Keratinocyte (primary cell): ENCODE measurements around the gene C20orf144. TPM values are rescaled to one million over a fixed set of nuclear protein-coding genes. Genes with fewer than 3 reads are reported as not detected.

Experiments
- DNase-seq: peaks from one replicate; pipeline ENCODE4 v3.0.0-alpha.2; 2011; ENCODE audit warnings: low read depth, missing footprints, low spot score
- FAIRE-seq: peaks from 2 replicates; lab custom pipeline; 2011; peaks lifted over from hg19 to GRCh38; lab: Jason Lieb, UNC
- H2AFZ ChIP-seq: 2 replicates; pipeline ENCODE4 v1.6.0; 2012; ENCODE audit warnings: low read length, control low read depth, inconsistent platforms; ENCODE audit not compliant: control insufficient read depth
- H3K27ac ChIP-seq: 2 replicates; pipeline ENCODE4 v1.5.1; 2011; ENCODE audit warnings: low read length; ENCODE audit not compliant: control insufficient read depth, insufficient read depth
- H3K27me3 ChIP-seq: 3 replicates; pipeline ENCODE4 v1.6.0; 2011; ENCODE audit warnings: low read length; ENCODE audit not compliant: control insufficient read depth, insufficient read depth; ENCODE audit errors: extremely low read depth
- H3K36me3 ChIP-seq, 2 experiments: 2 replicates in 1 of 2; 3 replicates in 1 of 2; pipeline ENCODE4 v1.5.1; 2011; ENCODE audit warnings: low read length in 2 of 2, mild to moderate bottlenecking in 1 of 2; ENCODE audit not compliant: control insufficient read depth in 2 of 2, insufficient read depth in 2 of 2; ENCODE audit errors: extremely low read depth in 1 of 2
- H3K4me1 ChIP-seq: 3 replicates; pipeline ENCODE4 v1.5.1; 2011; ENCODE audit warnings: low read length; ENCODE audit not compliant: control insufficient read depth, insufficient read depth; ENCODE audit errors: extremely low read depth
- H3K4me2 ChIP-seq: 3 replicates; pipeline ENCODE4 v1.6.0; 2011; ENCODE audit warnings: low read depth, low read length; ENCODE audit not compliant: control insufficient read depth, insufficient read depth; ENCODE audit errors: extremely low read depth
- H3K4me3 ChIP-seq, 3 experiments: fragments of 200-600 bp in 1 of 3; sonication (generic) in 1 of 3; 2 replicates in 2 of 3; 3 replicates in 1 of 3; pipeline ENCODE4 v1.5.1; 2011 to 2016; ENCODE audit warnings: low read length in 3 of 3, mild to moderate bottlenecking in 3 of 3, control low read depth in 2 of 3, inconsistent platforms in 1 of 3, low read depth in 1 of 3, mixed read lengths in 1 of 3, mixed run types in 1 of 3, moderate library complexity in 1 of 3; ENCODE audit not compliant: control insufficient read depth in 2 of 3, insufficient read depth in 2 of 3; ENCODE audit errors: extremely low read depth in 1 of 3
- H3K79me2 ChIP-seq: 2 replicates; pipeline ENCODE4 v1.6.0; 2012; ENCODE audit warnings: low read length; ENCODE audit not compliant: control insufficient read depth, insufficient read depth
- H3K9ac ChIP-seq: 3 replicates; pipeline ENCODE4 v1.6.0; 2011; ENCODE audit warnings: low read length; ENCODE audit not compliant: control insufficient read depth, insufficient read depth; ENCODE audit errors: extremely low read depth
- H3K9me1 ChIP-seq: 3 replicates; pipeline ENCODE4 v1.6.0; 2011; ENCODE audit warnings: low read length; ENCODE audit not compliant: control insufficient read depth, insufficient read depth; ENCODE audit errors: extremely low read depth
- H3K9me3 ChIP-seq: 2 replicates; pipeline ENCODE4 v1.5.1; 2012; ENCODE audit warnings: low read depth, low read length; ENCODE audit not compliant: control insufficient read depth
- H4K20me1 ChIP-seq: 3 replicates; pipeline ENCODE4 v1.6.0; 2011; ENCODE audit warnings: low read length; ENCODE audit not compliant: control insufficient read depth, insufficient read depth; ENCODE audit errors: extremely low read depth
- EZH2 ChIP-seq: IDR thresholded peaks from one replicate; pipeline ENCODE4 v1.6.1; 2012; ENCODE audit warnings: inconsistent platforms, mild to moderate bottlenecking, low read length, moderate library complexity
- dilution Hi-C: fragments of 300-500 bp; cut with MboI; formaldehyde crosslinking; loops from one replicate; pipeline ENCODE4 v1.7.0; 2020; ENCODE audit warnings: low sequenced_read_pairs; ENCODE audit not compliant: extremely low pct_ligation_motif_present
- polyA plus RNA-seq, 5 experiments: library from polyadenylated mRNA; depleted of rRNA in 3 of 5; stranded (reverse) in 3 of 5; stranded (forward) in 1 of 5; unstranded in 1 of 5; fragments of >200 nt; gene quantifications; 1 replicate in 1 of 5; 2 replicates in 3 of 5; 3 replicates in 1 of 5; pipeline versions ENCODE4 v1.2.1 to v1.2.3, GENCODE V29; 2011 to 2012; ENCODE audit warnings: missing spikeins in 2 of 5, low read depth in 1 of 5, low replicate concordance in 1 of 5
- TF ChIP-seq, protein P1 (sequence below), 3 experiments: IDR thresholded peaks in 1 of 3; conservative IDR thresholded peaks in 1 of 3; optimal IDR thresholded peaks in 1 of 3; 2 replicates in 2 of 3; 3 replicates in 1 of 3; pipeline versions ENCODE3 to v1.5.1; 2011; ENCODE audit warnings: low read length in 3 of 3, mild to moderate bottlenecking in 3 of 3, moderate library complexity in 2 of 3, control low read depth in 1 of 3, inconsistent platforms in 1 of 3; ENCODE audit not compliant: insufficient read depth in 2 of 3; ENCODE audit errors: extremely low read depth in 1 of 3

The C20orf144 gene
- polyA plus RNA-seq, 1 donor (not counting 4 experiments of a cell fraction or from before 2014, with no cell fraction given) = 0.03 TPM

DNA sequence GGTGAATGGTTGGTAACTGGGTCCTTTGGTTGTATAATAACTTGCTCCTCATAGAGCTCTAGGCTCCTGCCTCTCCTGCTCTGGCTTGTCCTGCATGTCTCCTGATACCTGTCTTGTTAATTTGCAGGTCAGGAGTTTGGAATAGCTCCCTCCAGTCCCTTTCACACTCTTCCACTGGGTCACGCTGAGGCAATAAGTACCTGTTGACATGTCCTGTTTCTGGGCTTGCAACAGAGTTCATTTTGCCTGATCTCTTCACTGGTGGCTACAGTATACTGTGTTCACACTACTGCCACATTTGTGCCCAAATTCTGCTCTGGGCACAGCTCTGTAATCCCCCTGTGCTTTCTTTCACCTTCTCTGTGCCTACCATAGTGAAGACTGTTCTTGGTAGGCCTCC lies 25.4 kb upstream of the C20orf144 start:
- DNase-seq (no peak), FAIRE-seq (no peak)
- dilution Hi-C loops = no loop called here
- no peak overlapping the region for H2AFZ ChIP-seq
- H3K9ac ChIP-seq = no peak overlapping the region
- H3K9me1 ChIP-seq = peaks cover 2% of the 10 kb centered on the region
- H3K4me3 ChIP-seq = no peak overlapping the region
- H3K27me3 ChIP-seq = no peaks in the 10 kb centered on the region
- no peaks in the 10 kb centered on the region for H3K79me2 ChIP-seq
- H3K4me1 ChIP-seq = no peaks in the 10 kb centered on the region
- H3K9me3 ChIP-seq = no peaks in the 10 kb centered on the region
- H4K20me1 ChIP-seq = no peaks in the 10 kb centered on the region
- peaks cover 0 to 24% of the 10 kb centered on the region in 2 experiments for H3K36me3 ChIP-seq
- H3K4me2 ChIP-seq = no peak overlapping the region
- no peak overlapping the region for H3K27ac ChIP-seq
- TF ChIP-seq, protein P1, sequence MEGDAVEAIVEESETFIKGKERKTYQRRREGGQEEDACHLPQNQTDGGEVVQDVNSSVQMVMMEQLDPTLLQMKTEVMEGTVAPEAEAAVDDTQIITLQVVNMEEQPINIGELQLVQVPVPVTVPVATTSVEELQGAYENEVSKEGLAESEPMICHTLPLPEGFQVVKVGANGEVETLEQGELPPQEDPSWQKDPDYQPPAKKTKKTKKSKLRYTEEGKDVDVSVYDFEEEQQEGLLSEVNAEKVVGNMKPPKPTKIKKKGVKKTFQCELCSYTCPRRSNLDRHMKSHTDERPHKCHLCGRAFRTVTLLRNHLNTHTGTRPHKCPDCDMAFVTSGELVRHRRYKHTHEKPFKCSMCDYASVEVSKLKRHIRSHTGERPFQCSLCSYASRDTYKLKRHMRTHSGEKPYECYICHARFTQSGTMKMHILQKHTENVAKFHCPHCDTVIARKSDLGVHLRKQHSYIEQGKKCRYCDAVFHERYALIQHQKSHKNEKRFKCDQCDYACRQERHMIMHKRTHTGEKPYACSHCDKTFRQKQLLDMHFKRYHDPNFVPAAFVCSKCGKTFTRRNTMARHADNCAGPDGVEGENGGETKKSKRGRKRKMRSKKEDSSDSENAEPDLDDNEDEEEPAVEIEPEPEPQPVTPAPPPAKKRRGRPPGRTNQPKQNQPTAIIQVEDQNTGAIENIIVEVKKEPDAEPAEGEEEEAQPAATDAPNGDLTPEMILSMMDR (optimal IDR thresholded peaks at IDR 0.05 in 1 of 3, IDR thresholded peaks at IDR 0.05 in 1 of 3, conservative IDR thresholded peaks at IDR 0.05 in 1 of 3; ENCODE audit: extremely low read depth in 1 of 3, insufficient read depth in 2 of 3, low read length in 3 of 3) = no peak
- TF ChIP-seq EZH2 = no peak

DNA sequence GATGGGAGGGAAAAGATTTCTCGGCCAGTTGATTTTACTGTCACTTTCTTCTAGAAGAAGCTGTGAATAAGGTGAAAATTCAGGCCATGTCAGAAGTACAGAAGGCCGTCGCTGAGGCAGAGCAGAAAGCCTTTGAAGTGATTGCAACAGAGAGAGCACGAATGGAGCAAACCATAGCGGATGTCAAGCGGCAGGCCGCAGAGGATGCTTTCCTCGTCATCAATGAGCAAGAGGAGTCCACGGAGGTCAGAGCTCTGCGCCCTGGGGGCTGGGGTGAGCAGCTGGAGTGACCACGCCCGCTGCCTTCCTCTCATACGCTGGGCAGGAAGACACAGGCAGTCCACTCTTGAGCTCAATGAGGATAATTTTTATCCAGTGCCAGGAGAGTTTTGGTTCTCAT lies 21.8 kb upstream of the C20orf144 start:
- no peak for FAIRE-seq
- no peak for DNase-seq
- dilution Hi-C loops = no loop called here
- peaks cover 5 to 33% of the 10 kb centered on the region in 2 experiments for H3K36me3 ChIP-seq
- H3K9ac ChIP-seq = no peak overlapping the region
- H3K4me1 ChIP-seq = no peaks in the 10 kb centered on the region
- H3K27ac ChIP-seq = no peak overlapping the region
- H4K20me1 ChIP-seq = no peaks in the 10 kb centered on the region
- H3K9me3 ChIP-seq = no peaks in the 10 kb centered on the region
- H3K9me1 ChIP-seq = peaks cover 2% of the 10 kb centered on the region
- H3K4me3 ChIP-seq = no peak overlapping the region
- no peaks in the 10 kb centered on the region for H3K27me3 ChIP-seq
- TF ChIP-seq EZH2 = no peak
- TF ChIP-seq, protein P1 (optimal IDR thresholded peaks at IDR 0.05 in 1 of 3, IDR thresholded peaks at IDR 0.05 in 1 of 3, conservative IDR thresholded peaks at IDR 0.05 in 1 of 3; ENCODE audit: extremely low read depth in 1 of 3, insufficient read depth in 2 of 3, low read length in 3 of 3) = no peak
- no peaks in the 10 kb centered on the region for H3K79me2 ChIP-seq
- no peak overlapping the region for H3K4me2 ChIP-seq
- H2AFZ ChIP-seq = no peak overlapping the region
